GM18505 (cell line): ENCODE measurements around the gene FGF21.

Experiments used
- ATAC-seq: cut with Tn5 transposase; IDR thresholded peaks from one replicate; pipeline ENCODE4 v1.9.1; 2021; ENCODE audit not compliant: unreplicated experiment
- POLR2A ChIP-seq: IDR thresholded peaks from 4 replicates; pipeline ENCODE4 v1.6.1; 2011; ENCODE audit warnings: borderline replicate concordance; ENCODE audit not compliant: insufficient read depth, insufficient read length; ENCODE audit errors: extremely low read depth

The FGF21 gene

GRCh38 chr19:48796298-48797083 lies 41.2 kb downstream of the FGF21 start:
- no peak for ATAC-seq
- TF ChIP-seq POLR2A, result no peak

DNA sequence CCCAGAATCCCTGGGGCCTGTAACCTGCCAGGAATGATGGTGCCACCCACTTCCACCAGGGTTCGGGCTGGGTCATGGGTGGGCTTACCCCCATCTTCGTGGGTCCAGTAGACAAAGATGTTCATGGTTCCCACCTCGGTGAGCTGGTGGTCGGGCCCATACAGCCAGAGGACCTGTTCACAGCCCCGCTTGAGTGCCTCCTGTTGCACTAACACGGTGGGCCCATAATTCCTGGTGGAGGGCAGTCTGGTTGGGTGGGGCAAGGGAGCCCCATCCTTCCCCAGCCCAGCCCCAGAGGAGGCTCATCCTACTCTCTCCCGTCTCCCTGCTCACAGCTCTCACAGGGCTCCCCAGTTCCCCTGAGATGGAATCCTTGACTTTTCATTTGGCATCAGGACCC lies 41.8 kb downstream of the FGF21 start:
- no peak for TF ChIP-seq POLR2A
- no peak for ATAC-seq

GRCh38 chr19:48798937-48799336 lies 43.6 kb downstream of the FGF21 start:
- TF ChIP-seq POLR2A, result no peak
- no peak for ATAC-seq

- no peak for ATAC-seq
- no peak for TF ChIP-seq POLR2A
Measured at GRCh38 chr19:48799358-48800300, 44.3 kb downstream of the FGF21 start.

GRCh38 chr19:48802623-48803022 lies 47.3 kb downstream of the FGF21 start:
- no peak for TF ChIP-seq POLR2A
- no peak for ATAC-seq

GRCh38 chr19:48804496-48804895 lies 49.2 kb downstream of the FGF21 start:
- ATAC-seq, result no peak
- TF ChIP-seq POLR2A, result no peak

DNA sequence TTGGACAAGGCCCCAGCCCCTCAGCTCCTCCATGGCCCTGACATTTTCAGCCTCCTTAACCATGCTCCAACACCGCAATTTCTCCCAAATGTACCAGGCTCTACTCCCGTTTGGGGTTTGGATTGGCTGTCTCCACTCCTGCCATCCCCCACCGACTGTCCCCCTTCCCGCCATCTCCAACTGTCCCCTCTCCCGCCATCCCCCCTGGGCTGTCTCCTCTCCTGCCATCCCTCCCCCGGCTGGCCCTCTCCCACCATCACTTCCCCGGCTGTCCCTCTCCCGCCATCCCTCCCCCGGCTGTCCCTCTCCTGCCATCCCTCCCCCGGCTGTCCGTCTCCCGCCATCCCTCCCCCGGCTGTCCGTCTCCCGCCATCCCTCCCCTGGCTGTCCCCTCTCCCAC lies 50.1 kb downstream of the FGF21 start:
- no peak for TF ChIP-seq POLR2A
- no peak for ATAC-seq

DNA sequence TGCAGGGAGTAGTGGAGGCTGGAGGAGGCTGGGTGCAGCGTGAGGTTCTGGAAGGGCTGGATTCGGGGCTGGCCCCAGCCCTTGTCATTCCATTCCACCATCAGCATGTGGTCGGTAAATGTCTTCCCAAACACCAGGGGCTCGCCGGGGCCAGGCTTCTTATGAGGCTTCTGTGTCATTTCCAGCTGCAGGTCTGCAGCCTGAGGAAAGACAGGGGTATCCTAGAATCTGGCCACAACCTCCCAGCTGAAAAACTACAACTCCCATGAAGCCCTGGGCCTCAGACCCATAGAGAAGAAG lies 51.1 kb downstream of the FGF21 start:
- ATAC-seq, result no peak
- no peak for TF ChIP-seq POLR2A

DNA sequence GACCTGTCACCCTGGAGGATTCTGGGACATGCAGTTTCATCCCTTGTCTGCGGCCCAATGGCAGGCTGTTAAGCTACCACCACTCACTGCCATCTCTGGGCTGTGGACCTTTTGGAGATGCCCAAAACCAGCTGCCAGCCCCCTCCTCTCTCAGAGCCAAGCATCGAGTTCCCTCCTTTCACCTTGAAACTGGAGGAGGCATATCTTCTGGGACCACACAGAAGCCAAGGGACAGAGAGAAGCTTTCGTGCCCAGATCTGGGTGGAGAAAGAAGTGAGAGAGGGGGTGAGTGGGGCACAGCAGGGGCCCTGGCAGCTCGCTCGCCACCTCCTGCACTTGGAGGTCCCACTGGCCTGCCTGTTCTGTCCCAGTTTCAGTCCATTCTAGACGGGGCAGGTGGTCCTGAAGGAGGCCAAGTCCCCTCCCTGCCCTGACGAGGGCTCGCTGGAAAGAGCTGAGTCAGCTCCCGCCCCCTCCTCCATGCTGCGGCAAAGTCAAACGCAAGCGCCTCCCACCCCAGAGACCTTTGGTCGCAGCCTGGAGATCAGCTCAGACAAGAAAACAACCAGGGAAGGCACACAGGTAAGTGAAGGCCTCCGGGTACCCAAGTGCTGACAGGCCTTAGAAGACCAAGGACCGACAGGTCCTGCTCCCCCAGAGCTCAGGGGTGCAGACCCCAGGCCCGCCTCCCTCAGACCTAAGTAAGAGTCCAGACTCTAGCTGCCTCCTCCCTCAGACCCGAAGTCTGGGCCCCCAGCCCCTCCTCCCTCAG lies 51.7 kb downstream of the FGF21 start:
- no peak for ATAC-seq
- no peak for TF ChIP-seq POLR2A

DNA sequence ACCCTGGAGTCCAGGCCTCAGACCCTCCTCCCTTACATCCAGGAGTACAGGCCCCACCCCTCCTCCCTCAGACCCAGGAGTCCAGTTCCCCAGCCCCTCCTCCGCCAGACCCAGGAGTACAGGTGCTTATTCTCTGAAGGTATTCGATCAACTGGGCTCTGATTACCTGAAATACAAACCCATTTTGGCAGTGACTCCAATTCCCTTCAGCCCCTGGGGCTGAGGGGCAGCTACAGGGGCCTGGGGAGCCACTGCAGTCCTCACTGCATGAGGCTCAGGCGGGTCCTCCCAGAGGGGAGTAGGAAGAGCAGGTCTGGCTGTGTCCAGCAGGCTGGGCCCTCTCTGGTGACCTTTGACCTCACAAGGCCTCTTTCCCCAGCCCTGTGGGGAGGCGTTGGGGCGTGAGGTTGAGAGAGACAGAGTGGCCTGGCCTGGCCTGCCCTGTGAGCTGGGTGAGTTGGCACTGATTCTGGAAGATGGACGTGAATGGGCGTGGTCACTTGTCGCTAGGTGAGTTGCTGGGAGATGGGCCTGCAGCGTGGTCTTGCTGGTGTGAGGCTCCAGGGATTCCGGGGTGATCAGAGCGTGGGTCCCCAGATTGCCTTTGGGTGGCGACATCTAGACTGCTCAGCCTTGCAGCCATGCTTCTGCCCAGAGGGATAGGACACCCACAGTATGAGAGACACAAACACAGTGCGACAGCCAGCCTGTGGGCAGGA lies 52.4 kb downstream of the FGF21 start:
- ATAC-seq, result no peak
- no peak for TF ChIP-seq POLR2A
